Keratinocyte (primary cell): ENCODE measurements around the gene DIAPH2. TPM values are rescaled to one million over a fixed set of nuclear protein-coding genes. Genes with fewer than 3 reads are reported as not detected.

Experiments
- DNase-seq: peaks from one replicate; pipeline ENCODE4 v3.0.0-alpha.2; 2011; ENCODE audit warnings: low read depth, missing footprints, low spot score
- FAIRE-seq: peaks from 2 replicates; lab custom pipeline; 2011; peaks lifted over from hg19 to GRCh38; lab: Jason Lieb, UNC
- H2AFZ ChIP-seq: 2 replicates; pipeline ENCODE4 v1.6.0; 2012; ENCODE audit warnings: low read length, control low read depth, inconsistent platforms; ENCODE audit not compliant: control insufficient read depth
- H3K27ac ChIP-seq: 2 replicates; pipeline ENCODE4 v1.5.1; 2011; ENCODE audit warnings: low read length; ENCODE audit not compliant: control insufficient read depth, insufficient read depth
- H3K27me3 ChIP-seq: 3 replicates; pipeline ENCODE4 v1.6.0; 2011; ENCODE audit warnings: low read length; ENCODE audit not compliant: control insufficient read depth, insufficient read depth; ENCODE audit errors: extremely low read depth
- H3K36me3 ChIP-seq, 2 experiments: 2 replicates in 1 of 2; 3 replicates in 1 of 2; pipeline ENCODE4 v1.5.1; 2011; ENCODE audit warnings: low read length in 2 of 2, mild to moderate bottlenecking in 1 of 2; ENCODE audit not compliant: control insufficient read depth in 2 of 2, insufficient read depth in 2 of 2; ENCODE audit errors: extremely low read depth in 1 of 2
- H3K4me1 ChIP-seq: 3 replicates; pipeline ENCODE4 v1.5.1; 2011; ENCODE audit warnings: low read length; ENCODE audit not compliant: control insufficient read depth, insufficient read depth; ENCODE audit errors: extremely low read depth
- H3K4me2 ChIP-seq: 3 replicates; pipeline ENCODE4 v1.6.0; 2011; ENCODE audit warnings: low read depth, low read length; ENCODE audit not compliant: control insufficient read depth, insufficient read depth; ENCODE audit errors: extremely low read depth
- H3K4me3 ChIP-seq, 3 experiments: fragments of 200-600 bp in 1 of 3; sonication (generic) in 1 of 3; 2 replicates in 2 of 3; 3 replicates in 1 of 3; pipeline ENCODE4 v1.5.1; 2011 to 2016; ENCODE audit warnings: low read length in 3 of 3, mild to moderate bottlenecking in 3 of 3, control low read depth in 2 of 3, inconsistent platforms in 1 of 3, low read depth in 1 of 3, mixed read lengths in 1 of 3, mixed run types in 1 of 3, moderate library complexity in 1 of 3; ENCODE audit not compliant: control insufficient read depth in 2 of 3, insufficient read depth in 2 of 3; ENCODE audit errors: extremely low read depth in 1 of 3
- H3K79me2 ChIP-seq: 2 replicates; pipeline ENCODE4 v1.6.0; 2012; ENCODE audit warnings: low read length; ENCODE audit not compliant: control insufficient read depth, insufficient read depth
- H3K9ac ChIP-seq: 3 replicates; pipeline ENCODE4 v1.6.0; 2011; ENCODE audit warnings: low read length; ENCODE audit not compliant: control insufficient read depth, insufficient read depth; ENCODE audit errors: extremely low read depth
- H3K9me1 ChIP-seq: 3 replicates; pipeline ENCODE4 v1.6.0; 2011; ENCODE audit warnings: low read length; ENCODE audit not compliant: control insufficient read depth, insufficient read depth; ENCODE audit errors: extremely low read depth
- H3K9me3 ChIP-seq: 2 replicates; pipeline ENCODE4 v1.5.1; 2012; ENCODE audit warnings: low read depth, low read length; ENCODE audit not compliant: control insufficient read depth
- H4K20me1 ChIP-seq: 3 replicates; pipeline ENCODE4 v1.6.0; 2011; ENCODE audit warnings: low read length; ENCODE audit not compliant: control insufficient read depth, insufficient read depth; ENCODE audit errors: extremely low read depth
- CTCF ChIP-seq, 3 experiments: IDR thresholded peaks in 1 of 3; conservative IDR thresholded peaks in 1 of 3; optimal IDR thresholded peaks in 1 of 3; 2 replicates in 2 of 3; 3 replicates in 1 of 3; pipeline versions ENCODE3 to v1.5.1; 2011; ENCODE audit warnings: low read length in 3 of 3, mild to moderate bottlenecking in 3 of 3, moderate library complexity in 2 of 3, control low read depth in 1 of 3, inconsistent platforms in 1 of 3; ENCODE audit not compliant: insufficient read depth in 2 of 3; ENCODE audit errors: extremely low read depth in 1 of 3
- EZH2 ChIP-seq: IDR thresholded peaks from one replicate; pipeline ENCODE4 v1.6.1; 2012; ENCODE audit warnings: inconsistent platforms, mild to moderate bottlenecking, low read length, moderate library complexity
- dilution Hi-C: fragments of 300-500 bp; cut with MboI; formaldehyde crosslinking; loops from one replicate; pipeline ENCODE4 v1.7.0; 2020; ENCODE audit warnings: low sequenced_read_pairs; ENCODE audit not compliant: extremely low pct_ligation_motif_present
- polyA plus RNA-seq, 5 experiments: library from polyadenylated mRNA; depleted of rRNA in 3 of 5; stranded (reverse) in 3 of 5; stranded (forward) in 1 of 5; unstranded in 1 of 5; fragments of >200 nt; gene quantifications; 1 replicate in 1 of 5; 2 replicates in 3 of 5; 3 replicates in 1 of 5; pipeline versions ENCODE4 v1.2.1 to v1.2.3, GENCODE V29; 2011 to 2012; ENCODE audit warnings: missing spikeins in 2 of 5, low read depth in 1 of 5, low replicate concordance in 1 of 5

The DIAPH2 gene
- polyA plus RNA-seq, 1 donor (not counting 4 experiments of a cell fraction or from before 2014, with no cell fraction given) = 7.4 TPM

- H3K9me1 ChIP-seq = no peaks in the 10 kb centered on the region
- no peak overlapping the region for H3K4me2 ChIP-seq
- H3K36me3 ChIP-seq = no peaks in the 10 kb centered on the region
- H3K79me2 ChIP-seq = no peaks in the 10 kb centered on the region
- no peak for FAIRE-seq
- DNase-seq = no peak
- no peak overlapping the region for H3K27ac ChIP-seq
- no peak overlapping the region for H3K9ac ChIP-seq
- H3K4me3 ChIP-seq = no peak overlapping the region
- H3K27me3 ChIP-seq = no peaks in the 10 kb centered on the region
- TF ChIP-seq CTCF (optimal IDR thresholded peaks at IDR 0.05 in 1 of 3, IDR thresholded peaks at IDR 0.05 in 1 of 3, conservative IDR thresholded peaks at IDR 0.05 in 1 of 3; ENCODE audit: extremely low read depth in 1 of 3, insufficient read depth in 2 of 3, low read length in 3 of 3) (no peak), EZH2 (no peak)
- no peaks in the 10 kb centered on the region for H3K4me1 ChIP-seq
- no peaks in the 10 kb centered on the region for H3K9me3 ChIP-seq
- dilution Hi-C loops = no loop called here
- no peaks in the 10 kb centered on the region for H4K20me1 ChIP-seq
- no peak overlapping the region for H2AFZ ChIP-seq
Measured at GRCh38 chrX:96763608-96764007, 79.0 kb downstream of the DIAPH2 start.

GRCh38 chrX:96764864-96765263 is 80.2 kb downstream of the DIAPH2 start:
- H3K9ac ChIP-seq = no peak overlapping the region
- H3K79me2 ChIP-seq = no peaks in the 10 kb centered on the region
- no peaks in the 10 kb centered on the region for H3K27me3 ChIP-seq
- no peaks in the 10 kb centered on the region for H4K20me1 ChIP-seq
- FAIRE-seq = no peak
- H3K4me2 ChIP-seq = no peak overlapping the region
- no peaks in the 10 kb centered on the region for H3K9me3 ChIP-seq
- H3K36me3 ChIP-seq = no peaks in the 10 kb centered on the region
- no peak overlapping the region for H2AFZ ChIP-seq
- H3K4me3 ChIP-seq = no peak overlapping the region
- H3K9me1 ChIP-seq = no peaks in the 10 kb centered on the region
- no peak overlapping the region for H3K27ac ChIP-seq
- no peaks in the 10 kb centered on the region for H3K4me1 ChIP-seq
- no peak for TF ChIP-seq CTCF (optimal IDR thresholded peaks at IDR 0.05 in 1 of 3, IDR thresholded peaks at IDR 0.05 in 1 of 3, conservative IDR thresholded peaks at IDR 0.05 in 1 of 3; ENCODE audit: extremely low read depth in 1 of 3, insufficient read depth in 2 of 3, low read length in 3 of 3)
- TF ChIP-seq EZH2 = no peak
- no peak for DNase-seq
- dilution Hi-C loops = no loop called here
